HUES64 (cell line): ENCODE data around the gene KLHL11.

Experiments used
- H3K27ac ChIP-seq: 2 replicates; pipeline ENCODE4 v1.7.0; 2013; ENCODE audit warnings: low read depth, low read length, inconsistent platforms
- H3K27me3 ChIP-seq: 2 replicates; pipeline ENCODE4 v1.6.1; 2013; ENCODE audit warnings: mild to moderate bottlenecking, low read length; ENCODE audit not compliant: insufficient read depth
- H3K36me3 ChIP-seq: 2 replicates; pipeline ENCODE4 v1.6.1; 2013; ENCODE audit warnings: mild to moderate bottlenecking, low read length; ENCODE audit not compliant: insufficient read depth
- H3K4me1 ChIP-seq: 2 replicates; pipeline ENCODE4 v1.6.1; 2013; ENCODE audit warnings: mild to moderate bottlenecking, low read length, moderate library complexity; ENCODE audit not compliant: insufficient read depth
- H3K4me3 ChIP-seq: 2 replicates; pipeline ENCODE4 v1.5.1; 2013; ENCODE audit warnings: mild to moderate bottlenecking, low read length, moderate library complexity
- H3K9ac ChIP-seq: 2 replicates; pipeline ENCODE4 v1.6.1; 2013; ENCODE audit warnings: mild to moderate bottlenecking, low read depth, low read length
- H3K9me3 ChIP-seq: 2 replicates; pipeline ENCODE4 v1.6.1; 2013; ENCODE audit warnings: low read depth, low read length; ENCODE audit not compliant: insufficient read depth
- WGBS: fragments of 150-250, 120-280 bp; methylation state at CpG from one replicate; pipeline ENCODE4 v1.1.7; 2013; ENCODE audit warnings: missing lambda C conversion rate; 5-methylcytosine and 5-hydroxymethylcytosine counted together

KLHL11 gene

GRCh38 chr17:41906465-41907184, 41.4 kb upstream of the KLHL11 start:
- Histone ChIP-seq H3K9me3 (no peaks in the 10 kb centered on the region), H3K36me3 (peaks cover 98% of the 10 kb centered on the region), H3K4me3 (no peak overlapping the region), H3K9ac (no peak overlapping the region), H3K4me1 (no peaks in the 10 kb centered on the region), H3K27me3 (no peaks in the 10 kb centered on the region), H3K27ac (no peak overlapping the region)
- WGBS = 94% methylated on average over 15 of the region's 15 CpGs

- peaks cover 98% of the 10 kb centered on the region for H3K36me3 ChIP-seq
- 94% methylated on average over 4 of the region's 4 CpGs for WGBS
- H3K27ac ChIP-seq = no peak overlapping the region
Observed at GRCh38 chr17:41905172-41905571, 39.9 kb upstream of the KLHL11 start.

GRCh38 chr17:41904242-41904841, 39.1 kb upstream of the KLHL11 start:
- WGBS = 94% methylated on average over 7 of the region's 7 CpGs
- H3K4me3 ChIP-seq = no peak overlapping the region
- peaks cover 98% of the 10 kb centered on the region for H3K36me3 ChIP-seq
- H3K9ac ChIP-seq = no peak overlapping the region
- no peak overlapping the region for H3K27ac ChIP-seq
- no peaks in the 10 kb centered on the region for H3K27me3 ChIP-seq
- H3K4me1 ChIP-seq = no peaks in the 10 kb centered on the region
- no peaks in the 10 kb centered on the region for H3K9me3 ChIP-seq

More at GRCh38 chr17:41905172-41905571, 39.9 kb upstream of the KLHL11 start:
- Histone ChIP-seq H3K9me3 (no peaks in the 10 kb centered on the region), H3K9ac (no peak overlapping the region), H3K27me3 (no peaks in the 10 kb centered on the region), H3K4me1 (no peaks in the 10 kb centered on the region), H3K4me3 (no peak overlapping the region)

GRCh38 chr17:41901646-41902045, 36.4 kb upstream of the KLHL11 start:
- no peak overlapping the region for H3K4me3 ChIP-seq
- H3K9ac ChIP-seq = no peak overlapping the region
- 88% methylated on average over 11 of the region's 11 CpGs for WGBS

GRCh38 chr17:41896726-41897125, 31.5 kb upstream of the KLHL11 start:
- Histone ChIP-seq H3K27ac (no peak overlapping the region), H3K4me1 (no peaks in the 10 kb centered on the region), H3K9me3 (no peaks in the 10 kb centered on the region), H3K4me3 (no peak overlapping the region), H3K9ac (no peak overlapping the region), H3K27me3 (no peaks in the 10 kb centered on the region), H3K36me3 (peaks cover 100% of the 10 kb centered on the region)
- WGBS = 90% methylated on average over 6 of the region's 6 CpGs

More at GRCh38 chr17:41901646-41902045, 36.4 kb upstream of the KLHL11 start:
- H3K9me3 ChIP-seq = no peaks in the 10 kb centered on the region
- peaks cover 98% of the 10 kb centered on the region for H3K36me3 ChIP-seq
- no peaks in the 10 kb centered on the region for H3K27me3 ChIP-seq
- no peaks in the 10 kb centered on the region for H3K4me1 ChIP-seq
- no peak overlapping the region for H3K27ac ChIP-seq

- Histone ChIP-seq H3K27me3 (no peaks in the 10 kb centered on the region), H3K4me1 (no peaks in the 10 kb centered on the region), H3K36me3 (peaks cover 100% of the 10 kb centered on the region), H3K9ac (no peak overlapping the region), H3K4me3 (no peak overlapping the region), H3K27ac (no peak overlapping the region), H3K9me3 (no peaks in the 10 kb centered on the region)
- WGBS = 90% methylated on average over 5 of the region's 5 CpGs
Observed at GRCh38 chr17:41895617-41896016, 30.4 kb upstream of the KLHL11 start.

GRCh38 chr17:41894791-41895331, 29.6 kb upstream of the KLHL11 start:
- Histone ChIP-seq H3K4me1 (no peaks in the 10 kb centered on the region), H3K9me3 (no peaks in the 10 kb centered on the region), H3K27me3 (no peaks in the 10 kb centered on the region), H3K9ac (no peak overlapping the region), H3K36me3 (peaks cover 96% of the 10 kb centered on the region), H3K4me3 (no peak overlapping the region), H3K27ac (no peak overlapping the region)
- 84% methylated on average over 7 of the region's 7 CpGs for WGBS

GRCh38 chr17:41893384-41893783, 28.2 kb upstream of the KLHL11 start:
- H3K4me3 ChIP-seq = no peak overlapping the region
- peaks cover 96% of the 10 kb centered on the region for H3K36me3 ChIP-seq
- H3K9me3 ChIP-seq = no peaks in the 10 kb centered on the region
- H3K27me3 ChIP-seq = no peaks in the 10 kb centered on the region
- H3K27ac ChIP-seq = no peak overlapping the region
- no peaks in the 10 kb centered on the region for H3K4me1 ChIP-seq
- no peak overlapping the region for H3K9ac ChIP-seq
- 96% methylated on average over 3 of the region's 3 CpGs for WGBS

- Histone ChIP-seq H3K9me3 (no peaks in the 10 kb centered on the region), H3K4me3 (no peak overlapping the region), H3K27me3 (no peaks in the 10 kb centered on the region), H3K27ac (no peak overlapping the region), H3K9ac (no peak overlapping the region), H3K4me1 (no peaks in the 10 kb centered on the region), H3K36me3 (peaks cover 96% of the 10 kb centered on the region)
- WGBS = 98% methylated on average over 4 of the region's 4 CpGs
Observed at GRCh38 chr17:41892021-41892376, 26.8 kb upstream of the KLHL11 start.

- no peaks in the 10 kb centered on the region for H3K27me3 ChIP-seq
- H3K9me3 ChIP-seq = no peaks in the 10 kb centered on the region
- H3K9ac ChIP-seq = no peak overlapping the region
- no peak overlapping the region for H3K27ac ChIP-seq
- no peak overlapping the region for H3K4me3 ChIP-seq
- WGBS = 97% methylated on average over 7 of the region's 7 CpGs
- peaks cover 96% of the 10 kb centered on the region for H3K36me3 ChIP-seq
- no peaks in the 10 kb centered on the region for H3K4me1 ChIP-seq
Observed at GRCh38 chr17:41891135-41892020, 26.2 kb upstream of the KLHL11 start.
